Urinary bladder (tissue), 4 donors: ENCODE data around the gene FHIT. TPM values are rescaled to one million over a fixed set of nuclear protein-coding genes. Genes with fewer than 3 reads are reported as not detected.
"Not testable (repeated sequence)": the region's sequence is repeated elsewhere in the genome, so short reads cannot be mapped to it uniquely, and the experiment has no call there.

Experiments
- DNase-seq: peaks from one replicate; pipeline ENCODE4 v3.0.0-alpha.2; 2015; ENCODE audit errors: extremely low spot score
- H3K27ac ChIP-seq: one replicate; pipeline ENCODE4 v1.5.1; 2013; ENCODE audit warnings: low read depth, mild to moderate bottlenecking, moderate library complexity
- H3K36me3 ChIP-seq: one replicate; pipeline ENCODE4 v1.6.1; 2013; ENCODE audit warnings: mild to moderate bottlenecking, moderate library complexity; ENCODE audit not compliant: insufficient read depth
- H3K4me1 ChIP-seq: one replicate; pipeline ENCODE4 v1.6.1; 2013; ENCODE audit warnings: mild to moderate bottlenecking, moderate library complexity; ENCODE audit not compliant: insufficient read depth
- H3K4me3 ChIP-seq: one replicate; pipeline ENCODE4 v1.5.1; 2013; ENCODE audit warnings: low read depth, low read length
- WGBS: extraction: QIAGEN DNeasy Blood & Tissue Kit; methylation state at CpG from one replicate; pipeline ENCODE4 v1.1.7; 2013; 5-methylcytosine and 5-hydroxymethylcytosine counted together
- polyA plus RNA-seq: library from polyadenylated mRNA; stranded (reverse); fragments of 200-250 nt; gene quantifications from one replicate; pipeline ENCODE4 v1.2.3, GENCODE V29; 2013
- total RNA-seq: library from RNA; depleted of rRNA; stranded (reverse); fragments of >200 nt; gene quantifications from one replicate; pipeline ENCODE4 v1.2.3, GENCODE V29; 2014
- donor health status: healthy with polysubstance abuse.
- donor health status: healthy.

Gene FHIT
- total and polyA plus RNA-seq, 2 donors: 4.5 to 7.4 TPM

GRCh38 chr3:59808446-59808845 is 1442.8 kb downstream of the FHIT start:
- H3K27ac ChIP-seq: no peak overlapping the region
- WGBS: 59% methylated on average over 7 of the region's 7 CpGs
- no peak overlapping the region for H3K4me3 ChIP-seq
- H3K36me3 ChIP-seq: no peaks in the 10 kb centered on the region
- H3K4me1 ChIP-seq: no peaks in the 10 kb centered on the region
- no peak for DNase-seq

- no peak overlapping the region for H3K4me3 ChIP-seq
- H3K4me1 ChIP-seq: no peaks in the 10 kb centered on the region
- H3K36me3 ChIP-seq: no peaks in the 10 kb centered on the region
- DNase-seq: no peak
- H3K27ac ChIP-seq: no peak overlapping the region
- 90% methylated on average over 11 of the region's 11 CpGs for WGBS
Measured at GRCh38 chr3:59803268-59803667, 1448.0 kb downstream of the FHIT start.

- not testable (repeated sequence) for H3K36me3 ChIP-seq, H3K27ac ChIP-seq, DNase-seq, H3K4me1 ChIP-seq, H3K4me3 ChIP-seq
- 95% methylated on average over 5 of the region's 5 CpGs for WGBS
Measured at GRCh38 chr3:59802453-59802852, 1448.8 kb downstream of the FHIT start.

GRCh38 chr3:59802045-59802444 is 1449.2 kb downstream of the FHIT start:
- WGBS: 95% methylated on average over 2 of the region's 2 CpGs
- DNase-seq: no peak
- Histone ChIP-seq H3K36me3 (no peaks in the 10 kb centered on the region), H3K4me3 (no peak overlapping the region), H3K4me1 (no peaks in the 10 kb centered on the region), H3K27ac (no peak overlapping the region)

GRCh38 chr3:59800481-59800880 is 1450.8 kb downstream of the FHIT start:
- no peaks in the 10 kb centered on the region for H3K4me1 ChIP-seq
- 66% methylated on average over 2 of the region's 2 CpGs for WGBS
- no peak for DNase-seq

GRCh38 chr3:59798372-59799086 is 1452.7 kb downstream of the FHIT start:
- DNase-seq: no peak
- Histone ChIP-seq H3K36me3 (no peaks in the 10 kb centered on the region), H3K27ac (no peak overlapping the region), H3K4me1 (no peaks in the 10 kb centered on the region), H3K4me3 (no peak overlapping the region)
- WGBS: 87% methylated on average over 6 of the region's 6 CpGs

More at GRCh38 chr3:59800481-59800880, 1450.8 kb downstream of the FHIT start:
- Histone ChIP-seq H3K4me3 (no peak overlapping the region), H3K36me3 (no peaks in the 10 kb centered on the region), H3K27ac (no peak overlapping the region)

GRCh38 chr3:59797533-59797932 is 1453.7 kb downstream of the FHIT start:
- WGBS: 97% methylated on average over 5 of the region's 5 CpGs

GRCh38 chr3:59796456-59796855 is 1454.8 kb downstream of the FHIT start:
- no peak overlapping the region for H3K27ac ChIP-seq
- H3K4me1 ChIP-seq: no peaks in the 10 kb centered on the region
- WGBS: 77% methylated on average over 2 of the region's 2 CpGs
- no peak for DNase-seq
- H3K36me3 ChIP-seq: no peaks in the 10 kb centered on the region
- H3K4me3 ChIP-seq: no peak overlapping the region

More at GRCh38 chr3:59797533-59797932, 1453.7 kb downstream of the FHIT start:
- Histone ChIP-seq H3K36me3 (no peaks in the 10 kb centered on the region), H3K4me3 (no peak overlapping the region), H3K4me1 (no peaks in the 10 kb centered on the region), H3K27ac (no peak overlapping the region)
- DNase-seq: no peak

- Histone ChIP-seq H3K27ac (no peak overlapping the region), H3K36me3 (no peaks in the 10 kb centered on the region), H3K4me1 (no peaks in the 10 kb centered on the region), H3K4me3 (no peak overlapping the region)
- WGBS: 96% methylated on average over 7 of the region's 7 CpGs
- DNase-seq: no peak
Measured at GRCh38 chr3:59795756-59796155, 1455.5 kb downstream of the FHIT start.

GRCh38 chr3:59793976-59794375 is 1457.3 kb downstream of the FHIT start:
- Histone ChIP-seq H3K36me3 (no peaks in the 10 kb centered on the region), H3K4me1 (no peaks in the 10 kb centered on the region), H3K27ac (no peak overlapping the region), H3K4me3 (no peak overlapping the region)
- no peak for DNase-seq
- WGBS: 88% methylated on average over 12 of the region's 12 CpGs

- DNase-seq: no peak
- H3K4me3 ChIP-seq: no peak overlapping the region
- 80% methylated on average over 3 of the region's 3 CpGs for WGBS
- H3K4me1 ChIP-seq: no peaks in the 10 kb centered on the region
- H3K36me3 ChIP-seq: no peaks in the 10 kb centered on the region
- no peak overlapping the region for H3K27ac ChIP-seq
Measured at GRCh38 chr3:59791774-59792308, 1459.4 kb downstream of the FHIT start.

- WGBS: 57% methylated on average over 1 of the region's 1 CpG
- Histone ChIP-seq H3K27ac (no peak overlapping the region), H3K4me3 (no peak overlapping the region), H3K4me1 (no peaks in the 10 kb centered on the region), H3K36me3 (no peaks in the 10 kb centered on the region)
- no peak for DNase-seq
Measured at GRCh38 chr3:59790241-59790640, 1461.0 kb downstream of the FHIT start.

GRCh38 chr3:59788801-59789200 is 1462.5 kb downstream of the FHIT start:
- no peak for DNase-seq
- Histone ChIP-seq H3K4me3 (no peak overlapping the region), H3K36me3 (no peaks in the 10 kb centered on the region), H3K27ac (no peak overlapping the region), H3K4me1 (no peaks in the 10 kb centered on the region)
- 96% methylated on average over 4 of the region's 4 CpGs for WGBS

- Histone ChIP-seq H3K4me3 (no peak overlapping the region), H3K36me3 (no peaks in the 10 kb centered on the region), H3K4me1 (no peaks in the 10 kb centered on the region), H3K27ac (no peak overlapping the region)
- no peak for DNase-seq
- WGBS: 95% methylated on average over 3 of the region's 3 CpGs
Measured at GRCh38 chr3:59788133-59788532, 1463.1 kb downstream of the FHIT start.
